Memory B cell (primary cell): Measurements from ENCODE around the gene TNK1.
"Not testable (repeated sequence)": the region's sequence is repeated elsewhere in the genome, so short reads cannot be mapped to it uniquely, and the experiment has no call there.

Source experiments
- ATAC-seq: fragments of 150-1000 bp; cut with Tn5 transposase; 2 replicates; pipeline ENCODE4 v1.10.0; 2021; ENCODE audit warnings: low read depth, mild to moderate bottlenecking, moderate library complexity
- DNase-seq, 2 donors: peaks; one replicate each; pipeline ENCODE4 v3.0.0; 2022; ENCODE audit warnings: low spot score in 2 of 2
- H3K27ac Mint-ChIP-seq: one replicate; pipeline ENCODE4 v1.8.0; 2022; ENCODE audit warnings: mild to moderate bottlenecking, moderate library complexity, mixed read lengths
- H3K27me3 Mint-ChIP-seq: one replicate; pipeline ENCODE4 v1.8.0; 2022; ENCODE audit warnings: mixed read lengths
- H3K36me3 Mint-ChIP-seq: one replicate; pipeline ENCODE4 v1.8.0; 2022; ENCODE audit warnings: mild to moderate bottlenecking, mixed read lengths
- H3K4me1 Mint-ChIP-seq: one replicate; pipeline ENCODE4 v1.8.0; 2022; ENCODE audit warnings: mixed read lengths
- H3K4me3 Mint-ChIP-seq: one replicate; pipeline ENCODE4 v1.8.0; 2022; ENCODE audit warnings: mild to moderate bottlenecking, moderate library complexity, mixed read lengths
- H3K9me3 Mint-ChIP-seq: one replicate; pipeline ENCODE4 v1.8.0; 2022; ENCODE audit warnings: mixed read lengths

TNK1 gene

DNA sequence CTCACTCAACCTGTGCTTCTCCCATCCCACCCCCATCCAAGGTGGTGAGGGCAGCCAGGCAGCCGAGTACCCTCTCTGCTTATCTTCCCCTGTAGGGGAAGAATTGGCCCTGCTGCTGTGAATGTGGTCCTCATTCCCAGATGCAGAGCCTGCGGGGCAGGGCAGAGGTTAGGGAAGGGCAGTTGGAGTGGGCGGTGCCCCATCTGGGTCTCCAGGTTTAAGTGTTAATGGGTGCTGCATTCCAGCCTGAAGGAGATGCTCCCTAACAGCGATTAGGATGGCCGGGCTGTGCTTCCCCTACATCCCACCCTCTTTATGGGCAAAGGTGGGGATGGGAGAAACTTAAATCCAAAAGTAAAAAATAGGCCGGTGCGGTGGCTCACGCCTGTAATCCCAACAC, 13.8 kb upstream of the TNK1 start:
- H3K4me1 Mint-ChIP-seq = peaks cover 4% of the 10 kb centered on the region
- no peaks in the 10 kb centered on the region for H3K36me3 Mint-ChIP-seq
- no peak for ATAC-seq
- no peak overlapping the region for H3K4me3 Mint-ChIP-seq
- no peak overlapping the region for H3K27ac Mint-ChIP-seq
- H3K9me3 Mint-ChIP-seq = no peaks in the 10 kb centered on the region
- no peak for DNase-seq
- H3K27me3 Mint-ChIP-seq = peaks cover 7% of the 10 kb centered on the region

DNA sequence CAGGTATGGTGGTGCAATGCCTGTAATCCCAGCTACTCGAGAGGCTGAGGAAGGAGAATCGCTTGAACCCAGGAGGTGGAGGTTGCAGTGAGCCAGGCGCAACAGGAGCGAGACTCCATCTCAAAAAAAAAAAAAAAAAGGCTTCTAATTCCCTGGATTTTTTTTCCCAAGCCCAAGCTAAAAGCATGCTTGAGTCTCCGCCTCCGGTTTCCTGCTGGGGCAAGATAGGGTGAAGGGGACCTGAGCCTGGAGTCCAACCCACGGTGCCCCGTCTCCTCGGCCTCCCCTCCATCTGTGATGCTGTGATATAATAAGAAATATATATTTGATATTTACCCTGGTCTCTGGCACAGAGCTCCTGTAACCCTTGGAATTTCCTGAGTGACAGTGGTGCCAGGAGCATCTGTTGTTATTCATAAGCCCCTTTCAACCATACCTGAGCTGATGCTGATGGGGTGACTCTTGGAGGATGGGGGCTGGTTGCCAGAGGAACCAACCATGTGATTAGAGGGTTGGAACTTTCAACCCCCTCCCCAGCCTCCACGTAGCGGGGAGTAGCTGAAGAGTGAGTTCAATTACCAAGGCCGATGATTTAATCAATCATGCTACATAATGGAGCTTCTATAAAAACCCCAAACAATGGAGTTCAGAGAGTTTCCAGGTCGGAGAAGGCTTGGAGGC, 12.8 kb upstream of the TNK1 start:
- H3K27me3 Mint-ChIP-seq = peaks cover 7% of the 10 kb centered on the region

DNA sequence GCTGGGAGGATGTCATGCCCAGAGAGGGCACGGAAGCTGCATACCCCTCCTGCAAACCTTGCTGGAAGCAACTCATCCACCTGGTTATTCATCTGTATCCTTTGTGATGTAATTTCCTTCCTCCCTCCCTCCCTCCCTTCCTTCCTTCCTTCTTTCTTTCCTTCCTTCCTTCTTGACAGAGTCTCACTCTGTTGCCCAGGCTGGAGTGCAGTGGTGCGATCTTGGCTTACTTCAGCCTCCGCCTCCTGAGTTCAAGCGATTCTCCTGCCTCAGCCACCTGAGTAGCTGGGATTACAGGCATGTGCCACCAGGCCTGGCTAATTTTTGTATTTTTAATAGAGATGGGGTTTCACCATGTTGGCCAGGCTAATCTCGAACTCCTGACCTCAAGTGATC, 12.3 kb upstream of the TNK1 start:
- H3K4me1 Mint-ChIP-seq, H3K4me3 Mint-ChIP-seq, H3K27ac Mint-ChIP-seq, H3K9me3 Mint-ChIP-seq, H3K36me3 Mint-ChIP-seq, DNase-seq, H3K27me3 Mint-ChIP-seq, ATAC-seq: not testable (repeated sequence)

More for the DNA sequence above, 12.8 kb upstream of the TNK1 start:
- no peaks in the 10 kb centered on the region for H3K36me3 Mint-ChIP-seq
- DNase-seq (no peak), ATAC-seq (no peak)
- no peak overlapping the region for H3K27ac Mint-ChIP-seq
- H3K4me3 Mint-ChIP-seq = no peak overlapping the region
- no peaks in the 10 kb centered on the region for H3K9me3 Mint-ChIP-seq
- H3K4me1 Mint-ChIP-seq = peaks cover 4% of the 10 kb centered on the region

GRCh38 chr17:7369825-7370224, 11.1 kb upstream of the TNK1 start:
- ATAC-seq = no peak
- H3K27me3 Mint-ChIP-seq = peaks cover 7% of the 10 kb centered on the region
- DNase-seq = no peak
- no peaks in the 10 kb centered on the region for H3K9me3 Mint-ChIP-seq
- no peak overlapping the region for H3K27ac Mint-ChIP-seq
- no peak overlapping the region for H3K4me3 Mint-ChIP-seq
- peaks cover 4% of the 10 kb centered on the region for H3K4me1 Mint-ChIP-seq
- no peaks in the 10 kb centered on the region for H3K36me3 Mint-ChIP-seq

GRCh38 chr17:7370853-7371252, 10.0 kb upstream of the TNK1 start:
- no peak overlapping the region for H3K4me3 Mint-ChIP-seq
- no peak overlapping the region for H3K27ac Mint-ChIP-seq
- no peak for DNase-seq
- H3K4me1 Mint-ChIP-seq = peaks cover 4% of the 10 kb centered on the region
- peaks cover 6% of the 10 kb centered on the region for H3K27me3 Mint-ChIP-seq
- ATAC-seq = no peak
- H3K36me3 Mint-ChIP-seq = no peaks in the 10 kb centered on the region
- no peaks in the 10 kb centered on the region for H3K9me3 Mint-ChIP-seq

- Mint-ChIP-seq H3K4me3 (no peak overlapping the region), H3K9me3 (peaks cover 4% of the 10 kb centered on the region), H3K27ac (no peak overlapping the region), H3K36me3 (peaks cover 3% of the 10 kb centered on the region), H3K27me3 (peaks cover 4% of the 10 kb centered on the region), H3K4me1 (no peaks in the 10 kb centered on the region)
- no peak for ATAC-seq
- no peak for DNase-seq
Measured at GRCh38 chr17:7374353-7374752, 6.5 kb upstream of the TNK1 start.

DNA sequence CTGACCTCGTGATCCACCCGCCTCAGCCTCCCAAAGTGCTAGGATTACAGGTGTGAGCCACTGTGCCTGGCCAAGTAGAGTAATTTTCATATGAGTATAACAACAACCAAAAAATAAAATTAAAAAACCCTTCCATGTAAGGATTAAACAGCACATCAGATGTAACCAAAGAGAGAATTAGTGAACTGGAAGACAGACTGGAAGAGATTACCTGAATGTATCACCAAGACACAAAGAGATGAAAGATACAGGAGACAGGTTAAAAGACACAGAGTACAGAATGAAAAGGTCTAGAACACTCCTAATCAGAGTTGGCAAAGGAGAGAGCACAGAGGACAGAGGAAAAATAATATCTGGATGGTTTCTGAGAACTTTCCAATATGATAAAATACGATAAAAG, 1.8 kb upstream of the TNK1 start:
- peaks cover 20% of the 10 kb centered on the region for H3K27me3 Mint-ChIP-seq
- peaks cover 3% of the 10 kb centered on the region for H3K36me3 Mint-ChIP-seq
- no peak for DNase-seq
- no peak for ATAC-seq
- peaks cover 5% of the 10 kb centered on the region for H3K9me3 Mint-ChIP-seq
- H3K4me1 Mint-ChIP-seq = peaks cover 3% of the 10 kb centered on the region
- no peak overlapping the region for H3K27ac Mint-ChIP-seq
- H3K4me3 Mint-ChIP-seq = no peak overlapping the region

- peaks cover 20% of the 10 kb centered on the region for H3K27me3 Mint-ChIP-seq
- H3K36me3 Mint-ChIP-seq = peaks cover 3% of the 10 kb centered on the region
- no peak for ATAC-seq
- DNase-seq = no peak
- H3K9me3 Mint-ChIP-seq = peaks cover 5% of the 10 kb centered on the region
- no peak overlapping the region for H3K27ac Mint-ChIP-seq
- H3K4me3 Mint-ChIP-seq = no peak overlapping the region
- peaks cover 8% of the 10 kb centered on the region for H3K4me1 Mint-ChIP-seq
Measured at GRCh38 chr17:7380321-7380720, 568 bp upstream of the TNK1 start.

DNA sequence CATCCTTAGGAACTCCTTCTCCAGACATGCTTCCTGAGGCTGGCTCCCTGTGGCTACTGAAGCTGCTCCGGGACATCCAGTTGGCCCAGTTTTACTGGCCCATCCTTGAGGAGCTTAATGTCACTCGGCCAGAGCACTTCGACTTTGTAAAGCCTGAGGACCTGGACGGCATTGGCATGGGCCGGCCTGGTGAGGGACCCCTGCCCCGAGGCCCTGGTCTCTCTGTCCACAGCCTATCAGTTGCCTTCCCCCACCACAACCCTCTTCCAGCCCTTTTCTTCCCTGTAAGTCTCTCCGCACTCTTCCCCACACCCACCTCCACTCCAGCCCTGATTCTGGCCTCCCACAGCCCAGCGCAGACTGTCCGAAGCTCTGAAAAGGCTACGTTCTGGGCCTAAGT, 2.0 kb downstream of the TNK1 start:
- Mint-ChIP-seq H3K4me1 (peaks cover 8% of the 10 kb centered on the region), H3K9me3 (peaks cover 5% of the 10 kb centered on the region), H3K4me3 (no peak overlapping the region), H3K27me3 (peaks cover 19% of the 10 kb centered on the region), H3K27ac (no peak overlapping the region), H3K36me3 (peaks cover 3% of the 10 kb centered on the region)
- ATAC-seq (no peak), DNase-seq (no peak)

DNA sequence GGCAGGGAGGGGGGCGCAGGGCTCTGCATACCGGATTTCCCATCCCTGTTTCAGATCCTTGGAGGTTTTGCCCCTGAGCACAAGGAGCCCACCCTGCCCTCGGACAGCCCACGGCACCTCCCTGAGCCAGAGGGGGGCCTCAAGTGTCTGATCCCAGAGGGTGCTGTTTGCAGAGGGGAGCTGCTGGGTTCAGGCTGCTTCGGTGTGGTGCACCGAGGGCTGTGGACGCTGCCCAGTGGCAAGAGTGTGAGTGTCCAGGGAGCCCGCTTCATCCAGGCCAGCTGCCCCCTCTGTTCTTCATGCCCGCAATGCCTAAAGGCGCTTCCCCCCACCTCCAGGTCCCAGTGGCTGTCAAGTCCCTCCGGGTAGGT, 2.5 kb downstream of the TNK1 start:
- Mint-ChIP-seq H3K4me3 (peak overlapping the region; percentile 66), H3K27me3 (peaks cover 19% of the 10 kb centered on the region), H3K36me3 (peaks cover 3% of the 10 kb centered on the region), H3K27ac (no peak overlapping the region), H3K4me1 (peaks cover 8% of the 10 kb centered on the region), H3K9me3 (peaks cover 5% of the 10 kb centered on the region)
- ATAC-seq (no peak), DNase-seq (no peak)

DNA sequence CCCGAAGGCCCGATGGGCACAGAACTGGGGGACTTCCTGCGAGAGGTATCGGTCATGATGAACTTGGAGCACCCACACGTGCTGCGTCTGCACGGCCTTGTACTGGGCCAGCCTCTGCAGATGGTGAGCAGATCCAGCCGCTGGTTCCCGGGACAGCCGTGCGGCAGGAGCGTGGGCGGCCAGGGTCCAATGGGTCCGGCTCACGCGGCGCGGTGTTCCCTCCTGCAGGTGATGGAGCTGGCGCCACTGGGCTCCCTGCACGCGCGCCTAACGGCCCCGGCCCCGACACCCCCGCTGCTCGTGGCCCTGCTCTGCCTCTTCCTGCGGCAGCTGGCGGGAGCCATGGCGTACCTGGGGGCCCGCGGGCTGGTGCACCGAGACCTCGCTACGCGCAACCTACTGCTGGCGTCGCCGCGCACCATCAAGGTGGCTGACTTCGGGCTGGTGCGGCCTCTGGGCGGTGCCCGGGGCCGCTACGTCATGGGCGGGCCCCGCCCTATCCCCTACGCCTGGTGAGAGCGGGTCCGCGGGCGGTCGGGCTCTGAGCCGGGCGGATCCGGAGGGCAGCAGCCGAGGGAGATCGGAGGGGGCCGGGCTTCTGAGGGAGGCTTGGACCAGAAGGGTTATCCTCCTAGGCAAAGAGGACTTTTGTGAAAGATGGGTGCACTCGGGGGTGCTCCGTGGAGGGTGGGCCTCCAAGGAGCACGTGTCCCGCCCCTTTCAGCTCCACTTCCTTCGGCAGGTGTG, 3.0 kb downstream of the TNK1 start:
- H3K36me3 Mint-ChIP-seq = peaks cover 3% of the 10 kb centered on the region
- DNase-seq (peak; percentile 74 to 79), ATAC-seq (peak; percentile 96)
- peak overlapping the region; percentile 89 for H3K4me3 Mint-ChIP-seq
- peak overlapping the region; percentile 92 for H3K27ac Mint-ChIP-seq
- H3K4me1 Mint-ChIP-seq = peaks cover 8% of the 10 kb centered on the region
- H3K9me3 Mint-ChIP-seq = peaks cover 5% of the 10 kb centered on the region
- peaks cover 19% of the 10 kb centered on the region for H3K27me3 Mint-ChIP-seq

DNA sequence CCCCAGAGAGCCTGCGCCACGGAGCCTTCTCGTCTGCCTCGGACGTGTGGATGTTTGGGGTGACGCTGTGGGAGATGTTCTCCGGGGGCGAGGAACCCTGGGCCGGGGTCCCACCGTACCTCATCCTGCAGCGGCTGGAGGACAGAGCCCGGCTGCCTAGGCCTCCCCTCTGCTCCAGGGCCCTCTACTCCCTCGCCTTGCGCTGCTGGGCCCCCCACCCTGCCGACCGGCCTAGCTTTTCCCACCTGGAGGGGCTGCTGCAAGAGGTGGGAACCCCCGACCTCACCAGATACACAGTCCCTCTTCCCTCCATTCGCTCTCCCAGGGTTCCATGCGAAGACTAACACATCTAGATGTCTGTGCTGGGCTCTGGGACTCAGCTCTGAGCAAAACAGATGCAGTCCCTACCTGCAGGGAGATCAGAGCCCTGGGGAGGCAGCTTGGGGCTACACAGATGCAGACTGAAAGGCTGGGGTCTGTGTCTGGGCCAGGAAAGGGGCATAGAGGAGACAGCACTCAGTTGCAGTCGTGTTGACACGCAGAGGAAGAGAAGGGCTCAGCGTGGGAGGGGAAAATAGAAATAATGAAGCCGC, 3.7 kb downstream of the TNK1 start:
- DNase-seq = no peak
- no peaks in the 10 kb centered on the region for H3K9me3 Mint-ChIP-seq

GRCh38 chr17:7388856-7389255, 8.0 kb downstream of the TNK1 start:
- Mint-ChIP-seq H3K9me3 (no peaks in the 10 kb centered on the region), H3K4me1 (peaks cover 11% of the 10 kb centered on the region), H3K27ac (no peak overlapping the region), H3K36me3 (peaks cover 10% of the 10 kb centered on the region), H3K4me3 (no peak overlapping the region), H3K27me3 (no peaks in the 10 kb centered on the region)
- ATAC-seq = no peak
- DNase-seq = no peak

More for the DNA sequence above, 3.7 kb downstream of the TNK1 start:
- Mint-ChIP-seq H3K36me3 (peaks cover 2% of the 10 kb centered on the region), H3K4me3 (peak overlapping the region; percentile 89), H3K4me1 (peaks cover 8% of the 10 kb centered on the region), H3K27ac (peak overlapping the region; percentile 92), H3K27me3 (peaks cover 16% of the 10 kb centered on the region)
- ATAC-seq = no peak
